ENCODE data around the gene GFAP.
A peak's percentile ranks its signal among the peaks of the same experiment; 100 is the strongest.

GFAP gene

GRCh38 chr17:44930667-44931066 lies 15.4 kb upstream of the GFAP start:
- no peak for DNase-seq

DNA sequence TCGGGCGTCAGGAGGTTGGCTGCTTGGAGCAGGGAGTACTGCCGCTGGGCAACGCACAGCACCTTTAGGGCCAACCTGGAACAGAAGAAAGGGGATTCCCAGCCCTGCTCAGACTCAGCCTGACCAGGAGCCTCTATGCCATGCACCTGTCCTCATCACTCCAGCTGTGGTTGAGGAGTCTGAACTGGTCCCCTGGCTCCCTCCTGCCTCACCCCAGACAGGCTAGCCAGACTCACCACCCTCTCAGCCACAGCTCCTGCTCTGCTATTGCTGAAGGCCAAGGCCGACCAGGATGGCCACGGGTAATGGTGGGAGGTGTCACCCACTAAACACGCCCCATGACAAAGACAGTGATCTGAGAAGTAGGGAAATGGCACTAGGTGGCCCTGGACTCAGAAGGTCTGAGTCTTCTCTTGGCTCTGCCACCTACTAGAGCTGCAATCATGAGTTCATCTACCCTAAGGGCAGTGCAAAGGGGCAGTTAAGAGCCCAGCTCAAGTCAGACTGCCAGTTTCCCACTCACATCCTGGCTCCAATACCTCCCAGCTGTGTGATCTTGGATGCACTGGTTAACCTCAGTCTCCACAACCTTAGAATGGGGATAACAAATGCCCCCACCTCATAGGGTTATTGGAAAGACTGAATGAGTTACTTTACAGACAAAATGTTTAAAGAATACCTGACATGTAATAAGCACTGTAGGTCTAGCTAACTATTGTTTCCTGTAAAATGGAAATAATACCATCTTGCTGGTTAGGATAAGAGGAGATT lies 13.8 kb upstream of the GFAP start:
- no peak for DNase-seq

GRCh38 chr17:44928136-44928535 lies 12.8 kb upstream of the GFAP start:
- DNase-seq: no peak

DNA sequence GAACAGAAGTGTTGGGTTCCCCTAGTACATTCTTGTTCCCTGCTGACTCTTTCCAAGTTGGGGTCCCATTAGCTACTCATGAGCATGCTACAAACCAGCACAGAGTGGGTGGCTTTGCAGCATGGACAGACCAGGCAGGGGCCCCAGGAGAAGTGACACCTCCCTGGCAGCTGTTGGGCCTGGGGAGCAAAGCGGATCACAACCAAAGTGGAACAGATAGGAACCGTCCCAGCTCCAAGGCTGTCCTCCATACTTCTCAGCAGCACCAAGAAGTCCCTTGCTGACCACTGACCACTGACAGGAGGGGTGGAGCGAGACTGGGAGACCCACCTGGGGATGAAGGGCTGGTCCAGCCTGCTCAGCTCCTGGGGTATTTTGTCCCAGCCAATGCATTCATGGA lies 12.4 kb upstream of the GFAP start:
- DNase-seq: no peak

GRCh38 chr17:44926821-44927525 lies 11.7 kb upstream of the GFAP start:
- no peak for DNase-seq

DNA sequence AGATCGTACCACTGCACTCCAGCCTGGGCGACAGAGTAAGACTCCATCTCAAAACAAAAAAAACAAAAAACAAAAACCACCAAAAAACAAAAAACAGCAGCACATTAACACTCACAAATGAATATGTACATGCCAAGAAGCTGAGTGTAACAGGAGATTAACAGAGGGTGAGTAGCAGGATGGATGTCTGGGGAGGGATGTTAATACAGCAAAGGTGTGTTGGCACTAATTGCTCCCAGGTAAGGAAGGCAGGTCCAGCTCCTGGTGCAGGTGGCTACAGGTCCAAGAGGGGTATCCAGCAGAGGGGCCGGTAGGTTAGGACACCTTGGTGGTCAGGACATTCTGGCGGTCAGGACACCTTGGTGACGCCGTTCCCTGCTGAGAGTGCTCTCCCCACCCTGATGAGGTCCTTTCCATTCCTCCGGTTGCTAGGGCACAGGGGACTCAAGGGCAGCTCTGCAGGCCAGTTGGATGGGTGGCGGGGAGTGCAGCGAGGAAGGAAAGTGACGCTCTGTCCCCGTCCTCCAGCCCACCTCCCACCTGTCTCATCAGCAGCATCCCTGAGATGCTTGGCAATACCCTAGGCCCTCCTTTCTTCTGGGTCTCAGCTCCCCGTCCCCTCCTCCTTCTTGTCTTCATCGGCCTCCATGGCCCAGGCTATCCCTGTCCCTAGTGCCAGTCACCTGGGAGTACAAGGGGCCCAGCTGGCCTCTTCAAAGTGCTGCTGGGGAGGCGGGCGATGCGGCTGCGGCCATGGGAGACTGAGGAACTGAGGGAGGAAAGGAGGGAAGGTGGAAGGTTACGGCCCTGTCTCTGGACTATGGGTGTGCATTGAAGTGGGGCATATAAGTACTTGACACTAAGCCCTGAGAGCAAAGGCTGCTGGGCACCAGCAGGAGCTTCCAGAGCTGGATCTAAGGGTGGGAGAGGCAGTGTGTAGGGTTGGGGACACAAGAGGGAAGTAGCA lies 10.7 kb upstream of the GFAP start:
- no peak for DNase-seq

GRCh38 chr17:44924107-44924544 lies 8.8 kb upstream of the GFAP start:
- no peak for DNase-seq

- DNase-seq: no peak
Observed at GRCh38 chr17:44922746-44923470, 7.6 kb upstream of the GFAP start.

- DNase-seq: no peak
Observed at GRCh38 chr17:44922136-44922535, 6.8 kb upstream of the GFAP start.

DNA sequence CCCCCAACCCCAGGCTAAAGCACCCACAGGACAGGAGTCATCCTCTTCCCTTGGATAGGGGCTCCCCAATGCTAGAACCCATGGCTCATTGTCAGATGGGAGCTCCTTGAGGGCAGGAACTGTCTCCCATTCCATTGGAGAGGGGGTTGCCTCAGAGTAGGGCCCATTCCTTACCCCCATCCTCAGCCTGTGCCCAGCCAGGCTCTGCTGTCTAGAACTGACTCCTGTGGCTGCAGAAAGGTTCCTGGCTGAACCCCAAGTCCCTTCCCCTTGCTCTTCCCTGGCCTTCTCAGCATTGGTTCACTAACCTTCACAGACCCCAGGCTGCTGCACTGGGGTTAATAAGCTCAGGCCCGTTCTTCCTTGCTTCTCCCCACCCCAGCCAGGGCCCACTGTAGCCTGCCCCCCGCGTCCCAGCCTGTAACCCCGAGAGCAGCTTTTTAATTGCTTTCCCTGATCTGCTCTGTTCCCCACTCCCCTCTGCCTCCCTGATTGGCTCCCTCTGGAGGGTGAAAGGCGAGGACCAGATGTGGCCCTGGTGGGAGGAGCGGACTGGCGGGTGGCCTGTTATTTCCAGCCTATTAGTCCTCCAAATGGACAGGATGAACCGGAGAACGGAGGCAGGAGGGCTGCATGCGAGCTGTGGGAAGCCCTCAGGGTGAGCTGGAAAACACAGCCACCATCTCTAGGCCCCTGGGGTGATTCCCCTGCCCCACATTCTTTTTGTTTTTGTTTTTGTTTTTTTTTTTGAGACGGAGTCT lies 6.0 kb upstream of the GFAP start:
- no peak for DNase-seq

DNA sequence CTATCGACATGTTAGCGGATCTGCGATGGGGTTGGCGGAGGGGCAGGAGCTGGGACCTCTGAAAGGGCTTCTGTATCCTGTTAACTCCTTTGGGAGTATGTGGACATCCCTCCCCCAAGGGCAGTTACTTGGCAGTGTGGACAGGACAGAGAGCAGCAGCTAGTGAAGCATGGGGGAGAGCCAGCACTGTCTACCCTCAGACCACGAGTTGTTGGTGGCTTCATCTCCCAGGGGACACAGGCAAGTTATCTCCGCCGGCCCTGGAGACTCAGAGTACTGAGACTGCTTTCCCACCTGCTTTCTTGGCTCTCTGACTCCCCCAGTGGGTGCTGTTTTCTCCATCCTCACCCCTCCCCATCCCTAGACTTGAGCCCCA lies 5.3 kb upstream of the GFAP start:
- no peak for DNase-seq

GRCh38 chr17:44919885-44920564 lies 4.7 kb upstream of the GFAP start:
- DNase-seq: peak; percentile 54

GRCh38 chr17:44919411-44919810 lies 4.1 kb upstream of the GFAP start:
- no peak for DNase-seq

GRCh38 chr17:44918006-44918405 lies 2.7 kb upstream of the GFAP start:
- no peak for DNase-seq

GRCh38 chr17:44917456-44917855 lies 2.2 kb upstream of the GFAP start:
- DNase-seq: no peak

DNA sequence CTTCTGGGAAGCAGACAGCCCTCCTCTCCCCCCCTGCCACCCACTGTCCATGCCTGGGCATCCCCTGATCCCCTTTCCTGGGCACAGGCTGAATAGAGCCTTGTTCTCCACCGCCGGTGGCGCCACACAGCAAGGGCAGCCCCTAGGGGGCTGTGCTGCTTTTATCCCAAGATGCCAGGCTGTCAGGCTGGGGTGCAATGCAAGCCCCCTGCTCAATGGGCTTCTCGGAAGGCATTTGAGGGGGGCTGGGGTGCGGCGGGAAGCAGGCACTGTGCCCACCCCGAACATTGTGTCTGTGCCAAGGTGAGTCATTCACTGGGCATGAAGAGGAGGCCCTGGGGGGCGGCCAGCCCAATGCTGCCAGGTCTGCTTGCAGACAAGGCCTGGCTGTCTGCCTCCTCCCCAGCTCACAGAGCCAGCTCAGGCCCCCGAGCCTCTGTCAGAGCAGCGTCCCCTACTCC lies 1.5 kb upstream of the GFAP start:
- DNase-seq: no peak

DNA sequence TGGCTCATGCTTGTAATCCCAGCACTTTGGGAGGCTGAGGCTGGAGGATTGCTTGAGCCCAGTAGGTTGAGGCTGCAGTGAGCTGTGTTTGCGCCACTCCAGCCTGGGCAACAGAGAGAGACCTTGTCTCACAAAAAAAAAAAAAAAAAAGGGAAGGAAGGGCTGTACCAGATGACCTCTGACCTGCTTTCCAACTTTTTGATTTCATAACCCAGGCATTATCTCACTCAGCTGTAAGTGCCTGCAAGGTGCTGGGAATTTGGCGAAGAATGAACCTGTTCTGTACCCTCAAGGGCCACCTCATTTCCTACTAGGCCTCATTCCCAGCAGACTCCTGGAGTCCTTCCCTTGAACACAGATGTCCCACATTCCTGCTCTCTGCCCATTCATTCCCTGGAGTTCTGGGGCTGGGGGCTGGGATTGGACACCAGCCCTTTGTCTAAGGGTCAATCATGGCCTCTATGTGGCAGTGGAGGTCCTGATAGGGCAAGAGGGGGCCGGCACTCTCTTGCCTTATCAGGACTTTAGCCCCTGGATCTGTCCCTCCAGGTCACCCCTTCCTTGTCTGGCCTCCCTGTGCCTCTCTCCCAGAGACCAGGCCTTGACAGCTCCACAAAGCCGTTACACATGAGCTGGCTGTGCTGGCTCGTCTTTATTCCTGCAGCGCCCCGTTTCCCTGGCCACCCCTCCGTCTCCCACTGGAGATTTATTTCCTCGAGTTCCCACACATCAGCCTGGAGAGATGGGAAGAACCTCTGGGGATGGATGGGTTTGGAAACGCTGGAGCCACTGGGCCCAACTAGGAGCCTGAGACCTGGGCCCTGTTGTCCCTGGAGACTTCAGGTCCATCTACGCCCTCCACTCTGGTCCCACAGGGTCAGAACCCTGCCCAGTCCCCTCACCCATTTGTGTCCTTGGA lies 821 bp upstream of the GFAP start:
- no peak for DNase-seq

- DNase-seq: no peak
Observed at GRCh38 chr17:44914698-44915271, 515 bp downstream of the GFAP start.

DNA sequence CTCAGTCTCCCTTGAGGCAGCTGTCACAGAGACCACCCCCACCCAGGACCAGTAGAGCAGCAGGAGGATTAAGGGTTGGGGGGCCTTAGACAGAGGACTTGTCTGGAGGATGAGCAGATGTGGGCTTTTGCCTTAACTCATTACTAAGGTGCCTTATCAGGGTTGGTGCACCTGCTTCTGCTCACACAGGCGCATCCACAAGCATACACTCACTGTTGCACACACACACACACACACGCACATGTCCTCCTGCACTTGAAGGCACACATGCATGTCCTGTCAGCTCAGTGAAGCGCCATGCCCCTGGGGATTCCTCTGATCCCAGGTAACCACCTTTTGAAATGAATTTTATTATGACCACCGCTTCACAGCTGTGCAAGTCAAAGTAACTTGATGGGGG lies 1.2 kb downstream of the GFAP start:
- DNase-seq: no peak

DNA sequence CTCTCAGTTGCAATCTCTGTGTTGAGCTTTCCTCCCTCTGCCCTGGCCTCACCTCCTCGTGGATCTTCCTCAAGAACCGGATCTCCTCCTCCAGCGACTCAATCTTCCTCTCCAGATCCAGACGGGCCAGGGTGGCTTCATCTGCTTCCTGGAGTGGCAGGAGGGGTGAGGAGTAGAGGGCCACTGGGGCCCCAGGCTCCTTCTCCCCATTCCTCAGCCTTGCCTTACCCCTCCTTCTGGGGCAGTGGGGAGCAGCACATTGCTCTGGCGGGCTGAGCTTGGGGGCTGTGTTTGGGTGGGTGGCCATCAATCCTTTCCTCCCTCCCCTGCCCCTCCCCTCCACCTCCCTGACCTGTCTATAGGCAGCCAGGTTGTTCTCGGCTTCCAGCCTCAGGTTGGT lies 1.6 kb downstream of the GFAP start:
- no peak for DNase-seq
